ENCODE data around the gene METTL5. TPM values are rescaled to one million over a fixed set of nuclear protein-coding genes. Genes with fewer than 3 reads are reported as not detected.
A peak's percentile ranks its signal among the peaks of the same experiment; 100 is the strongest.
"Not testable (repeated sequence)": the region's sequence is repeated elsewhere in the genome, so short reads cannot be mapped to it uniquely, and the experiment has no call there.

The METTL5 gene
- total RNA-seq, 4 donors from 2014 or later: 46.3 to 91.2 (median 71.1) TPM

- Histone ChIP-seq H3K4me1 (peaks cover 6 to 72% (median 27%) of the 10 kb centered on the region in 3 donors), H3K36me3 (no peaks in the 10 kb centered on the region), H3K27ac (peak within 1 kb of the TSS; percentile 76 to 95 (median 89)), H3K9me3 (no peaks in the 10 kb centered on the region), H3K4me3 (peak within 1 kb of the TSS; percentile 81 to 96), H3K27me3 (no peaks in the 10 kb centered on the region)
- 0 to 3% methylated on average over 3 to 12 of the region's 104 CpGs for WGBS, 2 donors (ENCODE audit: low coverage in 1 of 2)
- ATAC-seq: peak; percentile 94
- peak; percentile 81 for TF ChIP-seq POLR2AphosphoS5 (IDR thresholded peaks at IDR 0.05)
- TF ChIP-seq POLR2A (IDR thresholded peaks at IDR 0.05): peak; percentile 84
- peak in 3 of 4 experiments; percentile 3 to 16 (median 15) for TF ChIP-seq CTCF (IDR thresholded peaks at IDR 0.05)
- TF ChIP-seq EP300 (IDR thresholded peaks at IDR 0.05): no peak
These were observed 2.8 kb upstream of the METTL5 start, which contains the start of gene UBR3 for GRCh38 chr2:169827272-169828140. Gene UBR3, plus strand, starts transcription at chr2:169827454. Its CDS starts 54 bp downstream, at chr2:169827508.

- ATAC-seq: no peak
- Histone ChIP-seq H3K4me1 (peaks cover 6 to 53% (median 14%) of the 10 kb centered on the region in 3 donors), H3K27me3 (no peaks in the 10 kb centered on the region), H3K36me3 (peaks cover 0 to 23% of the 10 kb centered on the region in 2 donors), H3K27ac (peak overlapping the region; percentile 44 to 91 (median 82)), H3K4me3 (peak overlapping the region; percentile 61 to 69), H3K9me3 (no peaks in the 10 kb centered on the region)
- TF ChIP-seq POLR2AphosphoS5 (IDR thresholded peaks at IDR 0.05): no peak
- TF ChIP-seq EP300 (IDR thresholded peaks at IDR 0.05): no peak
- 4 to 10% methylated on average over 4 of the region's 4 CpGs for WGBS, 2 donors (ENCODE audit: low coverage in 1 of 2)
These were observed 721 bp downstream of the METTL5 start for GRCh38 chr2:169823996-169824372.

GRCh38 chr2:169822785-169823392 is 1.8 kb downstream of the METTL5 start:
- Histone ChIP-seq H3K27me3 (no peaks in the 10 kb centered on the region), H3K9me3 (no peaks in the 10 kb centered on the region), H3K4me3 (no peak overlapping the region), H3K36me3 (peaks cover 0 to 34% of the 10 kb centered on the region in 2 donors), H3K27ac (peak overlapping the region in 1 of 4 donors; percentile 85), H3K4me1 (peaks cover 6 to 48% (median 10%) of the 10 kb centered on the region in 3 donors)
- no peak for ATAC-seq
- 88 to 100% methylated on average over 3 to 4 of the region's 4 CpGs for WGBS, 2 donors (ENCODE audit: low coverage in 1 of 2)
- TF ChIP-seq CTCF (IDR thresholded peaks at IDR 0.05): no peak
- no peak for TF ChIP-seq EP300 (IDR thresholded peaks at IDR 0.05)
- TF ChIP-seq POLR2A (IDR thresholded peaks at IDR 0.05): no peak
- TF ChIP-seq POLR2AphosphoS5 (IDR thresholded peaks at IDR 0.05): no peak

- no peak overlapping the region for H3K27ac ChIP-seq
- 52 to 65% methylated on average over 3 of the region's 3 CpGs for WGBS, 2 donors (ENCODE audit: low coverage in 1 of 2)
- peaks cover 6 to 47% (median 10%) of the 10 kb centered on the region in 3 donors for H3K4me1 ChIP-seq
These were observed 2.7 kb downstream of the METTL5 start for GRCh38 chr2:169822036-169822435.

GRCh38 chr2:169820101-169820500 is 4.6 kb downstream of the METTL5 start:
- not testable (repeated sequence) for H3K4me3 ChIP-seq, H3K9me3 ChIP-seq, H3K27me3 ChIP-seq, ATAC-seq, H3K27ac ChIP-seq
- Histone ChIP-seq H3K36me3 (peaks cover 3 to 60% of the 10 kb centered on the region in 2 donors), H3K4me1 (peaks cover 6 to 39% (median 10%) of the 10 kb centered on the region in 3 donors)
- 84 to 86% methylated on average over 5 to 6 of the region's 7 CpGs for WGBS, 2 donors (ENCODE audit: low coverage in 1 of 2)

More at GRCh38 chr2:169822036-169822435, 2.7 kb downstream of the METTL5 start:
- H3K36me3 ChIP-seq: peaks cover 0 to 42% of the 10 kb centered on the region in 2 donors
- no peak overlapping the region for H3K4me3 ChIP-seq
- no peak for ATAC-seq
- no peaks in the 10 kb centered on the region for H3K9me3 ChIP-seq
- H3K27me3 ChIP-seq: no peaks in the 10 kb centered on the region
- no peak for TF ChIP-seq CTCF (IDR thresholded peaks at IDR 0.05)
- TF ChIP-seq EP300 (IDR thresholded peaks at IDR 0.05): no peak
- no peak for TF ChIP-seq POLR2AphosphoS5 (IDR thresholded peaks at IDR 0.05)
- no peak for TF ChIP-seq POLR2A (IDR thresholded peaks at IDR 0.05)
